ENCODE measurements around the gene PTGES3.

PTGES3 gene

DNA sequence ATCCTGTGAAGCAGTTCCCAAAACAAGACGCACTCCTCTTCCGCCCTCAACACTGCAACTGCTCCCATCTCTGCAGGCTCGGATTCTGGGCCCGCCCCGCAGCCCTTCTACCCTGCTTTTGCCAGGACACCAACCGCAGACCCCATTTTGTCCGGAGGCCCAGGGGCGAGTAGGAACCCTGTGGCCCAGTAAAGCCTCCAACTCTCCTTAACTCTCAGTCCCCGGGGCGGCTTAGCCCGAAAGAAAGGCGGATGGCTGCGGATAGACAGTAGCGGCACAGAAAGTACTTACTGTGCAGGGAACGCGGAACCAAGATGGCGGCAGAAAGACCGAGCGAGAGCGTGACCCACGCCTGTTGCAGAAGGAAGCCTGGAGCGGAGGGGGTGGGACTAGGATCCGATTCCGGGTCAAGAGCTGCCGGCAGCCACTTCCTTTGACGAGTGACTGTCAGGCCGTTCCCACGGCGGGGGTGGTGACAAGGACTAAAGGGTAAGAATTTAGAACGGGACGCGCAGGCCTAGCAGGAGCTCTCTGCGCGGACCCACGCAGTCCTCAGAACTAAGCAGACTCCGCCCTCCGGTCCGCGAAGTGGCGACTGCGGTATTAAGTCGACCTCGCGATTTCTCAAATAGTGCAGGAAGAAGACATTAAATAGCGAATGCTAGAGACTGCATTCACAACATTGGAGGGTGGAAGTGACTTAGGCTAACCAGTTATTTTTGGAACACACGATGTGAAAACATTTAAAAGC lies 37.1 kb upstream of the PTGES3 start, which contains the start of gene NACA:
NACA (minus strand) TSS at position 328 of the 751 bp plus-strand sequence. CDS start 778 bp downstream, outside the sequence.
- Histone ChIP-seq H2AFZ (ENCODE audit: insufficient read depth, low read length, poor library complexity) (peak within 1 kb of the TSS; percentile 58), H3K14ac (ENCODE audit: low read length) (peak within 1 kb of the TSS; percentile 78), H3K4ac (ENCODE audit: low read depth, low read length) (peak within 1 kb of the TSS; percentile 92), H2BK12ac (ENCODE audit: low read length) (no peak within 1 kb of the TSS), H3K79me1 (ENCODE audit: low read length) (peaks cover 14% of the 10 kb centered on the region), H4K12ac (ENCODE audit: low read depth, low read length) (peak within 1 kb of the TSS; percentile 82), H3K23ac (ENCODE audit: low read length) (peak within 1 kb of the TSS; percentile 14), H4K8ac (ENCODE audit: low read depth, low read length) (peak within 1 kb of the TSS; percentile 94), H3K36me3 (ENCODE audit: control insufficient read depth in 1 of 2, insufficient read depth in 2 of 2, low read length in 2 of 2) (peaks cover 10 to 16% of the 10 kb centered on the region in 2 experiments), H3K9ac (ENCODE audit: low read length) (peak within 1 kb of the TSS; percentile 97), H3K4me2 (ENCODE audit: low read length) (peak within 1 kb of the TSS; percentile 93), H2BK120ac (ENCODE audit: insufficient read depth, low read length, poor library complexity) (peak within 1 kb of the TSS; percentile 61), H2AK5ac (ENCODE audit: low read length) (peak within 1 kb of the TSS; percentile 77), H3K4me1 (ENCODE audit: control insufficient read depth in 1 of 2, insufficient read depth in 2 of 2, low read length in 2 of 2) (peaks cover 14 to 18% of the 10 kb centered on the region in 2 experiments), H2BK5ac (ENCODE audit: low read depth, low read length, poor library complexity) (peak within 1 kb of the TSS; percentile 84), H3K79me2 (ENCODE audit: control insufficient read depth, insufficient read depth, low read length, poor library complexity) (peaks cover 27% of the 10 kb centered on the region), H3K4me3 (ENCODE audit: low read depth, low read length) (peak within 1 kb of the TSS; percentile 87), H3K27ac (ENCODE audit: low read depth, low read length) (peak within 1 kb of the TSS; percentile 85), H3K27me3 (ENCODE audit: insufficient read depth, low read length) (no peaks in the 10 kb centered on the region), H4K91ac (ENCODE audit: low read depth, low read length) (peak within 1 kb of the TSS; percentile 97), H3K9me3 (ENCODE audit: insufficient read depth, low read depth, low read length) (no peaks in the 10 kb centered on the region), H3K18ac (ENCODE audit: low read length) (peak within 1 kb of the TSS; percentile 66)
- peak; percentile 99 for DNase-seq
- no CpG with 5 or more reads among the region's 46 CpGs for WGBS (ENCODE audit: extremely low coverage, insufficient coverage, insufficient read length)

DNA sequence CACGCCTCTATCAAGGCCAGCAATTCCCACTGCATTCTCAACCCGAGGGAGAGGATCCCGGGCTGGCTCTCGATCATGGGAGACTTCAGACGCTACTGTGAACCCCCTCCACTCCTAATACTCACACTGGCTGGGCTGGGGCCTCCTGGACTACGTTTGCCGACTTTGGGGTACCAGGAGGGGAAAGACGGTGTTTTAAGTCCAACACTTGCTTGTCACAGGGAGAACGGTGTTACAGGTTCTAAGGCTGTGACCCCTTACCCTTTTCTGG lies 36.6 kb upstream of the PTGES3 start:
- peak overlapping the region; percentile 97 for H4K91ac ChIP-seq (ENCODE audit: low read depth, low read length)
- no peak overlapping the region for H2BK12ac ChIP-seq (ENCODE audit: low read length)
- peaks cover 27% of the 10 kb centered on the region for H3K79me2 ChIP-seq (ENCODE audit: control insufficient read depth, insufficient read depth, low read length, poor library complexity)
- peak overlapping the region; percentile 97 for H3K9ac ChIP-seq (ENCODE audit: low read length)
- peak overlapping the region; percentile 61 for H2BK120ac ChIP-seq (ENCODE audit: insufficient read depth, low read length, poor library complexity)
- peak overlapping the region; percentile 14 for H3K23ac ChIP-seq (ENCODE audit: low read length)
- peak overlapping the region; percentile 92 for H3K4ac ChIP-seq (ENCODE audit: low read depth, low read length)
- H3K36me3 ChIP-seq (ENCODE audit: control insufficient read depth in 1 of 2, insufficient read depth in 2 of 2, low read length in 2 of 2) = peaks cover 10 to 21% of the 10 kb centered on the region in 2 experiments
- no peak for DNase-seq
- WGBS (ENCODE audit: extremely low coverage, insufficient coverage, insufficient read length) = no CpG with 5 or more reads among the region's 9 CpGs
- peaks cover 14 to 18% of the 10 kb centered on the region in 2 experiments for H3K4me1 ChIP-seq (ENCODE audit: control insufficient read depth in 1 of 2, insufficient read depth in 2 of 2, low read length in 2 of 2)
- no peak overlapping the region for H2AFZ ChIP-seq (ENCODE audit: insufficient read depth, low read length, poor library complexity)
- H3K79me1 ChIP-seq (ENCODE audit: low read length) = peaks cover 14% of the 10 kb centered on the region
- H4K8ac ChIP-seq (ENCODE audit: low read depth, low read length) = peak overlapping the region; percentile 94
- no peaks in the 10 kb centered on the region for H3K27me3 ChIP-seq (ENCODE audit: insufficient read depth, low read length)
- H3K27ac ChIP-seq (ENCODE audit: low read depth, low read length) = peak overlapping the region; percentile 85
- peak overlapping the region; percentile 82 for H4K12ac ChIP-seq (ENCODE audit: low read depth, low read length)
- H2BK5ac ChIP-seq (ENCODE audit: low read depth, low read length, poor library complexity) = peak overlapping the region; percentile 84
- H3K4me3 ChIP-seq (ENCODE audit: low read depth, low read length) = peak overlapping the region; percentile 87
- no peaks in the 10 kb centered on the region for H3K9me3 ChIP-seq (ENCODE audit: insufficient read depth, low read depth, low read length)
- peak overlapping the region; percentile 66 for H3K18ac ChIP-seq (ENCODE audit: low read length)
- H2AK5ac ChIP-seq (ENCODE audit: low read length) = peak overlapping the region; percentile 77
- peak overlapping the region; percentile 78 for H3K14ac ChIP-seq (ENCODE audit: low read length)
- peak overlapping the region; percentile 93 for H3K4me2 ChIP-seq (ENCODE audit: low read length)

DNA sequence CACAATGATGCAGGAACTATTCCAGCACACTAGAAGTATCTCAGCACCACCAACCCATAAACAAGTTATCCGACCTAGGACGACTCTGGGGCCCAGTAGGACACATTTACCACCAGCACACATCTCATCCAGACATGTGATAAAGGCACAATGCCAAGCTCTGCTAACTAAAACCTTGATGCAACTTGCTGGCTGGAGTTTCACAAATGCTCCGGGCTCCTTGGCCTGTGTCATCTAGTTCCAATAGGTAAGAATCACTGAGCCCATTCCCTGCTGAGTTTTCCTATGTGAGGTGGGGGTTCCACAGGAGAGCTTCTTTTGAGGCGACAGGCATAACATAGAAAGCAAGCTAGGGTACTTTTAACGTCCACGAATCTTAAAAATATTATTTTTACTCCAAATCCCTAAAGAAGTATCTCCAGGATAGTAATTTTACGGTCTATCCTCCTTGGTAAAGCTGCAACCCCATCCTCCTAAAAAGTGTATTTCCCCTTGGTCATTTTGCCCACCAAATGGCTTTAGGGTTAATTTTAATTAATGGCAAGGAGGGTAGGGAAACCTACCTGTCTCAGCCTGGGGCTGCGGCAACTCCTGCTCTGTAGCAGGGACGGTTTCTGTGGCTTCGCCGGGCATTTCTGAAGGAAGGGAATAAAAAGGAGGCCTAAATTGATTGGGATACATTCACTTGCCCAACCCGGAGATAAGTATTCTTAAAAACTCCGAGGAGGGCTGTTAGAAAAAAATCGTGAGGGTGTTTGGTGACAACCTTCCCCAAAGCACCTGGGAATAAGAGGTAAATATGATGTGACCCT lies 36.0 kb upstream of the PTGES3 start:
- no CpG with 5 or more reads among the region's 14 CpGs for WGBS (ENCODE audit: extremely low coverage, insufficient coverage, insufficient read length)

GRCh38 chr12:56723352-56723751 lies 35.3 kb upstream of the PTGES3 start:
- no peak overlapping the region for H2BK12ac ChIP-seq (ENCODE audit: low read length)
- no peak overlapping the region for H3K18ac ChIP-seq (ENCODE audit: low read length)
- no peaks in the 10 kb centered on the region for H3K27me3 ChIP-seq (ENCODE audit: insufficient read depth, low read length)
- H2BK120ac ChIP-seq (ENCODE audit: insufficient read depth, low read length, poor library complexity) = no peak overlapping the region
- H3K23ac ChIP-seq (ENCODE audit: low read length) = no peak overlapping the region
- no peak overlapping the region for H3K27ac ChIP-seq (ENCODE audit: low read depth, low read length)
- no peak overlapping the region for H2BK5ac ChIP-seq (ENCODE audit: low read depth, low read length, poor library complexity)
- peaks cover 14 to 18% of the 10 kb centered on the region in 2 experiments for H3K4me1 ChIP-seq (ENCODE audit: control insufficient read depth in 1 of 2, insufficient read depth in 2 of 2, low read length in 2 of 2)
- no peak overlapping the region for H3K4ac ChIP-seq (ENCODE audit: low read depth, low read length)
- H4K8ac ChIP-seq (ENCODE audit: low read depth, low read length) = no peak overlapping the region
- H2AFZ ChIP-seq (ENCODE audit: insufficient read depth, low read length, poor library complexity) = no peak overlapping the region
- no peak overlapping the region for H4K12ac ChIP-seq (ENCODE audit: low read depth, low read length)
- peaks cover 27% of the 10 kb centered on the region for H3K79me2 ChIP-seq (ENCODE audit: control insufficient read depth, insufficient read depth, low read length, poor library complexity)
- no peak for DNase-seq
- H3K79me1 ChIP-seq (ENCODE audit: low read length) = peaks cover 14% of the 10 kb centered on the region
- H4K91ac ChIP-seq (ENCODE audit: low read depth, low read length) = no peak overlapping the region
- peaks cover 16 to 32% of the 10 kb centered on the region in 2 experiments for H3K36me3 ChIP-seq (ENCODE audit: control insufficient read depth in 1 of 2, insufficient read depth in 2 of 2, low read length in 2 of 2)
- no peak overlapping the region for H3K4me3 ChIP-seq (ENCODE audit: low read depth, low read length)
- H2AK5ac ChIP-seq (ENCODE audit: low read length) = no peak overlapping the region
- WGBS (ENCODE audit: extremely low coverage, insufficient coverage, insufficient read length) = no CpG with 5 or more reads among the region's 3 CpGs
- peak overlapping the region; percentile 93 for H3K4me2 ChIP-seq (ENCODE audit: low read length)
- H3K14ac ChIP-seq (ENCODE audit: low read length) = no peak overlapping the region
- no peak overlapping the region for H3K9ac ChIP-seq (ENCODE audit: low read length)
- H3K9me3 ChIP-seq (ENCODE audit: insufficient read depth, low read depth, low read length) = no peaks in the 10 kb centered on the region

More for the DNA sequence above, 36.0 kb upstream of the PTGES3 start:
- Histone ChIP-seq H3K79me1 (ENCODE audit: low read length) (peaks cover 14% of the 10 kb centered on the region), H3K36me3 (ENCODE audit: control insufficient read depth in 1 of 2, insufficient read depth in 2 of 2, low read length in 2 of 2) (peaks cover 15 to 25% of the 10 kb centered on the region in 2 experiments), H4K8ac (ENCODE audit: low read depth, low read length) (peak overlapping the region; percentile 94), H4K12ac (ENCODE audit: low read depth, low read length) (peak overlapping the region; percentile 82), H3K9ac (ENCODE audit: low read length) (peak overlapping the region; percentile 97), H3K18ac (ENCODE audit: low read length) (peak overlapping the region; percentile 66), H3K4ac (ENCODE audit: low read depth, low read length) (peak overlapping the region; percentile 92), H2BK12ac (ENCODE audit: low read length) (no peak overlapping the region), H3K9me3 (ENCODE audit: insufficient read depth, low read depth, low read length) (no peaks in the 10 kb centered on the region), H2AFZ (ENCODE audit: insufficient read depth, low read length, poor library complexity) (no peak overlapping the region), H2BK5ac (ENCODE audit: low read depth, low read length, poor library complexity) (peak overlapping the region; percentile 84), H3K79me2 (ENCODE audit: control insufficient read depth, insufficient read depth, low read length, poor library complexity) (peaks cover 27% of the 10 kb centered on the region), H3K27me3 (ENCODE audit: insufficient read depth, low read length) (no peaks in the 10 kb centered on the region), H3K4me2 (ENCODE audit: low read length) (peak overlapping the region; percentile 93), H3K4me3 (ENCODE audit: low read depth, low read length) (peak overlapping the region; percentile 87), H4K91ac (ENCODE audit: low read depth, low read length) (peak overlapping the region; percentile 97), H3K23ac (ENCODE audit: low read length) (no peak overlapping the region), H2AK5ac (ENCODE audit: low read length) (peak overlapping the region; percentile 77), H3K27ac (ENCODE audit: low read depth, low read length) (peak overlapping the region; percentile 85), H3K4me1 (ENCODE audit: control insufficient read depth in 1 of 2, insufficient read depth in 2 of 2, low read length in 2 of 2) (peaks cover 14 to 18% of the 10 kb centered on the region in 2 experiments), H3K14ac (ENCODE audit: low read length) (peak overlapping the region; percentile 78), H2BK120ac (ENCODE audit: insufficient read depth, low read length, poor library complexity) (peak overlapping the region; percentile 61)
- peak; percentile 67 for DNase-seq
